Suprapubic skin (tissue), 4 donors: ENCODE data around the gene KIF3B. TPM values are rescaled to one million over a fixed set of nuclear protein-coding genes. Genes with fewer than 3 reads are reported as not detected.
"Not testable (repeated sequence)": the region's sequence is repeated elsewhere in the genome, so short reads cannot be mapped to it uniquely, and the experiment has no call there.

Source experiments
- DNase-seq, 2 donors: peaks; one replicate each; pipeline ENCODE4 v3.0.0-alpha.2; 2019; ENCODE audit warnings: low spot score in 2 of 2
- H3K27ac ChIP-seq: fragments of 200-600 bp; sonication (generic); one replicate; pipeline ENCODE4 v1.5.1; 2019
- H3K27me3 ChIP-seq: fragments of 200-600 bp; sonication (generic); one replicate; pipeline ENCODE4 v1.5.1; 2019
- H3K36me3 ChIP-seq: fragments of 200-600 bp; sonication (generic); one replicate; pipeline ENCODE4 v1.5.1; 2019
- H3K4me1 ChIP-seq: fragments of 200-600 bp; sonication (generic); one replicate; pipeline ENCODE4 v1.5.1; 2019
- H3K4me3 ChIP-seq: fragments of 200-600 bp; sonication (generic); one replicate; pipeline ENCODE4 v1.5.1; 2019; ENCODE audit warnings: mild to moderate bottlenecking
- H3K9me3 ChIP-seq: fragments of 200-600 bp; sonication (generic); one replicate; pipeline ENCODE4 v1.5.1; 2019
- EP300 ChIP-seq: sonication (generic); formaldehyde crosslinking; IDR thresholded peaks from one replicate; pipeline ENCODE4 v1.6.1; 2017; ENCODE audit warnings: antibody characterized with exemption
- POLR2A ChIP-seq, 2 donors: fragments of 450-650 bp; IDR thresholded peaks; one replicate each; pipeline ENCODE4 v1.6.1; 2017; ENCODE audit warnings: antibody characterized with exemption in 2 of 2, mild to moderate bottlenecking in 2 of 2, moderate library complexity in 2 of 2
- POLR2AphosphoS5 ChIP-seq, 3 donors: sonication (generic); formaldehyde crosslinking; IDR thresholded peaks; one replicate each; pipeline ENCODE4 v1.6.1; 2017; ENCODE audit warnings: antibody characterized with exemption in 3 of 3
- WGBS: methylation state at CpG from one replicate; pipeline ENCODE4 v1.1.5; 2018; 5-methylcytosine and 5-hydroxymethylcytosine counted together
- total RNA-seq, 4 donors: library from RNA; depleted of rRNA; stranded (reverse); fragments of >200 nt; gene quantifications; one replicate each; pipeline ENCODE4 v1.1.0, GENCODE V29; 2016
- TF ChIP-seq, protein P1 (sequence below), 2 donors: fragments of 200-600 bp in 1 of 2; fragments of 450-650 bp in 1 of 2; sonication (generic) in 1 of 2; IDR thresholded peaks; one replicate each; pipeline ENCODE4 v1.5.1; 2016 to 2019; ENCODE audit warnings: antibody characterized with exemption in 2 of 2, mild to moderate bottlenecking in 1 of 2, moderate library complexity in 1 of 2

Gene KIF3B
- total RNA-seq, 4 donors from 2014 or later, result 12.7 to 17.3 (median 14.9) TPM

GRCh38 chr20:32240205-32240604 lies 37.2 kb upstream of the KIF3B start:
- H3K4me3 ChIP-seq, result no peak overlapping the region
- no peak overlapping the region for H3K27ac ChIP-seq
- H3K4me1 ChIP-seq, result no peaks in the 10 kb centered on the region
- no peak for DNase-seq
- no peaks in the 10 kb centered on the region for H3K9me3 ChIP-seq
- TF ChIP-seq, protein P1, sequence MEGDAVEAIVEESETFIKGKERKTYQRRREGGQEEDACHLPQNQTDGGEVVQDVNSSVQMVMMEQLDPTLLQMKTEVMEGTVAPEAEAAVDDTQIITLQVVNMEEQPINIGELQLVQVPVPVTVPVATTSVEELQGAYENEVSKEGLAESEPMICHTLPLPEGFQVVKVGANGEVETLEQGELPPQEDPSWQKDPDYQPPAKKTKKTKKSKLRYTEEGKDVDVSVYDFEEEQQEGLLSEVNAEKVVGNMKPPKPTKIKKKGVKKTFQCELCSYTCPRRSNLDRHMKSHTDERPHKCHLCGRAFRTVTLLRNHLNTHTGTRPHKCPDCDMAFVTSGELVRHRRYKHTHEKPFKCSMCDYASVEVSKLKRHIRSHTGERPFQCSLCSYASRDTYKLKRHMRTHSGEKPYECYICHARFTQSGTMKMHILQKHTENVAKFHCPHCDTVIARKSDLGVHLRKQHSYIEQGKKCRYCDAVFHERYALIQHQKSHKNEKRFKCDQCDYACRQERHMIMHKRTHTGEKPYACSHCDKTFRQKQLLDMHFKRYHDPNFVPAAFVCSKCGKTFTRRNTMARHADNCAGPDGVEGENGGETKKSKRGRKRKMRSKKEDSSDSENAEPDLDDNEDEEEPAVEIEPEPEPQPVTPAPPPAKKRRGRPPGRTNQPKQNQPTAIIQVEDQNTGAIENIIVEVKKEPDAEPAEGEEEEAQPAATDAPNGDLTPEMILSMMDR (IDR thresholded peaks at IDR 0.05), result no peak
- TF ChIP-seq EP300, result no peak
- TF ChIP-seq POLR2AphosphoS5 (IDR thresholded peaks at IDR 0.05), result no peak
- TF ChIP-seq POLR2A (IDR thresholded peaks at IDR 0.05), result no peak
- 0% methylated on average over 1 of the region's 1 CpG for WGBS
- H3K36me3 ChIP-seq, result peaks cover 10% of the 10 kb centered on the region
- H3K27me3 ChIP-seq, result no peaks in the 10 kb centered on the region

DNA sequence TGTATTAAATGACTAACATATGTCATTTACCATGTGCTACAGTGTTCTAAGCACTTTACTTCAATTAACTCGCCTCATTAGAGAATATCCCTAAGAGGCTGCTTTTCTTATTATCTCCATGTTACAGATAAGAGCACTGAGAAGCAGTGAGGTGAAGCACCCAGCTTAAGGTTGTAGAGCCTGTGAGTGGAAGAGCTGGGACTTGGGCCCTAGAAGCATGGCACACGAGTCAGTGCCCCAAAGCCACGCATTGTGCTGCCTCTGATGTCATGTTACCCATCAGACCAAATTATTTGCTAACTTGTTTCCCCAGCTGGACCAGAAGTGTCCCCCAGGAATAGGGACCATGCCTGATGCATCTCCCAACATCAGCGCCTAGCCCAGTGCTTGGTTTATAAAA lies 35.6 kb upstream of the KIF3B start:
- no peak for TF ChIP-seq EP300
- TF ChIP-seq POLR2A (IDR thresholded peaks at IDR 0.05), result no peak
- no peak for TF ChIP-seq POLR2AphosphoS5 (IDR thresholded peaks at IDR 0.05)
- TF ChIP-seq, protein P1 (IDR thresholded peaks at IDR 0.05), result no peak
- no peaks in the 10 kb centered on the region for H3K9me3 ChIP-seq
- no peaks in the 10 kb centered on the region for H3K4me1 ChIP-seq
- DNase-seq, result no peak
- no peak overlapping the region for H3K27ac ChIP-seq
- H3K27me3 ChIP-seq, result no peaks in the 10 kb centered on the region
- no peaks in the 10 kb centered on the region for H3K36me3 ChIP-seq
- 77% methylated on average over 3 of the region's 4 CpGs for WGBS
- no peak overlapping the region for H3K4me3 ChIP-seq

- TF ChIP-seq, protein P1 (IDR thresholded peaks at IDR 0.05), result no peak
- TF ChIP-seq POLR2AphosphoS5 (IDR thresholded peaks at IDR 0.05) (no peak), POLR2A (IDR thresholded peaks at IDR 0.05) (no peak), EP300 (no peak)
- no peak overlapping the region for H3K4me3 ChIP-seq
- no peak for DNase-seq
- no peak overlapping the region for H3K27ac ChIP-seq
- 94% methylated on average over 6 of the region's 6 CpGs for WGBS
- no peaks in the 10 kb centered on the region for H3K9me3 ChIP-seq
- H3K36me3 ChIP-seq, result no peaks in the 10 kb centered on the region
- H3K4me1 ChIP-seq, result no peaks in the 10 kb centered on the region
- H3K27me3 ChIP-seq, result no peaks in the 10 kb centered on the region
These were observed 33.2 kb upstream of the KIF3B start for GRCh38 chr20:32244150-32244823.

GRCh38 chr20:32244959-32245358 lies 32.5 kb upstream of the KIF3B start:
- no peaks in the 10 kb centered on the region for H3K4me1 ChIP-seq
- H3K9me3 ChIP-seq, result no peaks in the 10 kb centered on the region
- H3K4me3 ChIP-seq, result no peak overlapping the region
- H3K36me3 ChIP-seq, result no peaks in the 10 kb centered on the region
- WGBS, result 80% methylated on average over 4 of the region's 4 CpGs
- H3K27ac ChIP-seq, result no peak overlapping the region
- TF ChIP-seq EP300, result no peak
- TF ChIP-seq POLR2A (IDR thresholded peaks at IDR 0.05), result no peak
- TF ChIP-seq, protein P1 (IDR thresholded peaks at IDR 0.05), result no peak
- TF ChIP-seq POLR2AphosphoS5 (IDR thresholded peaks at IDR 0.05), result no peak
- H3K27me3 ChIP-seq, result no peaks in the 10 kb centered on the region
- no peak for DNase-seq

DNA sequence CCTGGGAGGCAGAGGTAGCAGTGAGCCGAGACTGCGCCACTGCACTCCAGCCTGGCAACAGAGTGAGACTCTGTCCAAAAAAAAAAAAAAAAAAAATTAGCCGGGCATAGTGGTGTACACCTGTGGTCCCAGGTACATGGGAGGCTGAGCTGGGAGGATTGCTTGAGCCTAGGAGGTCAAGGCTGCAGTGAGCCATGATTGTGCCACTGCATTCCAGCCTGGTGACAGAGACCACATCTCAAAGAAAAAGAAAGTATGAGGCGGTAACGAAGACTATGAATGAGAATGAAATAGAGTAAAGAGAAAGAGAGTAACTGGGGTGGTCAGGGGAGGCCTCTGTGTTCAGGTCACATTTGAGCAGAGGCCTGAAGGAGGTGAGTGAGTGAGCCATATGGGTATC lies 31.2 kb upstream of the KIF3B start:
- WGBS, result 92% methylated on average over 5 of the region's 5 CpGs
- not testable (repeated sequence) for DNase-seq, H3K9me3 ChIP-seq, H3K36me3 ChIP-seq, H3K4me3 ChIP-seq, H3K27ac ChIP-seq, H3K4me1 ChIP-seq, H3K27me3 ChIP-seq

DNA sequence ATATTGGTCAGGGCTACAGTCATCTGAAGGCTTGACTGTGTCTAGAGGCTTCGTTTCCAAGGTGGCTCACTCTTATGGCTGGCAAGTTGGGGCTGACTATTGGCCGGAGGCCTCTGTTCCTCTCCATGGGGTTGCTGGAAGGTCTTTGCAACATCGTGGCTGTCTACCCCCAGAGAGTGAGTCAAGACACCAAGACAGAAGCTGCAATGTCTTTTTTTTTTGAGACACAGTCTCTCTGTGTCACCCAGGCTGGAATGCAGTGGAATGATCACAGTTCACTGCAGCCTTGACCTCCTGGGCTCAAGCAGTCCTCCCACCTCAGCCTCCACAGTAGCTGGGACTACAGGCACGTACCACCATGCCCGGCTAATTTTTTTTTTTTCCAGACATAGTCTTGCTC lies 29.4 kb upstream of the KIF3B start:
- Histone ChIP-seq H3K9me3 (no peaks in the 10 kb centered on the region), H3K4me1 (no peaks in the 10 kb centered on the region), H3K4me3 (no peak overlapping the region), H3K27ac (no peak overlapping the region), H3K36me3 (no peaks in the 10 kb centered on the region), H3K27me3 (no peaks in the 10 kb centered on the region)
- WGBS, result 82% methylated on average over 5 of the region's 5 CpGs
- no peak for DNase-seq
- TF ChIP-seq POLR2AphosphoS5 (IDR thresholded peaks at IDR 0.05) (no peak), EP300 (no peak), POLR2A (IDR thresholded peaks at IDR 0.05) (no peak)
- TF ChIP-seq, protein P1 (IDR thresholded peaks at IDR 0.05), result no peak
